ENCODE data around the gene TAS2R20.

TAS2R20 gene

GRCh38 chr12:10957741-10958140, 40.4 kb downstream of the TAS2R20 start:
- DNase-seq, result no peak

GRCh38 chr12:10956085-10956484, 42.0 kb downstream of the TAS2R20 start:
- no peak for DNase-seq

GRCh38 chr12:10952645-10953044, 45.5 kb downstream of the TAS2R20 start:
- no peak for DNase-seq

Data from CD4-positive, alpha-beta T cell treated with Interferon gamma for 1 hour (primary cell).